CD14-positive monocyte (primary cell): ENCODE results near the gene KCNJ4. TPM values are rescaled to one million over a fixed set of nuclear protein-coding genes. Genes with fewer than 3 reads are reported as not detected.

ENCODE experiments used
- DNase-seq, 3 donors: peaks; one replicate each; pipeline ENCODE4 v3.0.0-alpha.2; 2011 to 2022
- H2AFZ ChIP-seq: 2 replicates; pipeline ENCODE4 v1.6.0; 2012; ENCODE audit warnings: mild to moderate bottlenecking, low read depth, low read length, inconsistent platforms; ENCODE audit not compliant: insufficient read depth, poor library complexity, severe bottlenecking
- H3K27ac ChIP-seq, 2 donors: 1 replicate in 1 of 2; 2 replicates in 1 of 2; pipeline ENCODE4 v1.5.1; 2012 to 2013; ENCODE audit warnings: low read length in 2 of 2, control low read depth in 1 of 2, inconsistent platforms in 1 of 2, low read depth in 1 of 2, mild to moderate bottlenecking in 1 of 2
- H3K27me3 ChIP-seq, 2 donors: one replicate each; pipeline versions ENCODE4 v1.6.0 to v1.6.1; 2011 to 2013; ENCODE audit warnings: low read length in 2 of 2; ENCODE audit not compliant: control insufficient read depth in 2 of 2, insufficient read depth in 2 of 2
- H3K36me3 ChIP-seq, 2 donors: replicated peaks in 1 of 2; 1 replicate in 1 of 2; 2 replicates in 1 of 2; pipeline versions ENCODE4 v1.5.1 to v1.6.1; 2012 to 2013; ENCODE audit warnings: low read length in 2 of 2, control low read depth in 1 of 2, inconsistent platforms in 1 of 2, mild to moderate bottlenecking in 1 of 2; ENCODE audit not compliant: insufficient read depth in 2 of 2, control insufficient read depth in 1 of 2
- H3K4me1 ChIP-seq, 2 donors: 1 replicate in 1 of 2; 2 replicates in 1 of 2; pipeline versions ENCODE4 v1.5.1 to v1.6.1; 2012 to 2013; ENCODE audit warnings: low read length in 2 of 2, control low read depth in 1 of 2, inconsistent platforms in 1 of 2, mild to moderate bottlenecking in 1 of 2, moderate library complexity in 1 of 2; ENCODE audit not compliant: insufficient read depth in 2 of 2, control insufficient read depth in 1 of 2
- H3K4me2 ChIP-seq: replicated peaks from 2 replicates; pipeline ENCODE3; 2012; ENCODE audit warnings: low read length, moderate library complexity, mild to moderate bottlenecking; ENCODE audit not compliant: poor library complexity, severe bottlenecking; ENCODE audit errors: extremely low read depth
- H3K4me3 ChIP-seq, 3 experiments: fragments of 200-600 bp in 1 of 3; sonication (generic) in 1 of 3; replicated peaks in 1 of 3; 1 replicate in 2 of 3; 2 replicates in 1 of 3; pipeline ENCODE4 v1.5.1; 2011 to 2013; ENCODE audit warnings: low read length in 3 of 3, mild to moderate bottlenecking in 3 of 3, control low read depth in 2 of 3, low read depth in 2 of 3, inconsistent platforms in 1 of 3, moderate library complexity in 1 of 3
- H3K79me2 ChIP-seq: 2 replicates; pipeline ENCODE4 v1.6.0; 2012; ENCODE audit warnings: mild to moderate bottlenecking, control low read depth, inconsistent platforms, low read length, moderate library complexity; ENCODE audit not compliant: insufficient read depth
- H3K9ac ChIP-seq: 2 replicates; pipeline ENCODE4 v1.6.0; 2017; ENCODE audit warnings: low read length, mild to moderate bottlenecking; ENCODE audit not compliant: insufficient read depth, poor library complexity, severe bottlenecking
- H3K9me3 ChIP-seq, 2 donors: replicated peaks in 1 of 2; 1 replicate in 1 of 2; 2 replicates in 1 of 2; pipeline versions ENCODE4 v1.5.1 to v1.6.1; 2012 to 2013; ENCODE audit warnings: low read length in 2 of 2, control low read depth in 1 of 2; ENCODE audit not compliant: control insufficient read depth in 1 of 2, insufficient read depth in 1 of 2
- H4K20me1 ChIP-seq: 2 replicates; pipeline ENCODE4 v1.6.0; 2012; ENCODE audit warnings: mild to moderate bottlenecking, low read length, control low read depth, moderate library complexity; ENCODE audit not compliant: insufficient read depth
- H3K27ac Mint-ChIP-seq, 7 donors: one replicate each; pipeline ENCODE4 v1.8.0; 2020; ENCODE audit warnings: mild to moderate bottlenecking in 7 of 7, mixed read lengths in 7 of 7, moderate library complexity in 6 of 7, inconsistent platforms in 2 of 7
- H3K27me3 Mint-ChIP-seq, 3 donors: one replicate each; pipeline ENCODE4 v1.8.0; 2021 to 2022; ENCODE audit warnings: low read depth in 3 of 3, mild to moderate bottlenecking in 3 of 3, mixed read lengths in 3 of 3, moderate library complexity in 3 of 3, inconsistent platforms in 1 of 3
- H3K36me3 Mint-ChIP-seq, 2 donors: one replicate each; pipeline ENCODE4 v1.8.0; 2020; ENCODE audit warnings: mixed read lengths in 2 of 2, inconsistent platforms in 1 of 2, mild to moderate bottlenecking in 1 of 2
- H3K4me1 Mint-ChIP-seq: one replicate; pipeline ENCODE4 v1.8.0; 2020; ENCODE audit warnings: mild to moderate bottlenecking, mixed read lengths
- H3K4me3 Mint-ChIP-seq, 2 donors: one replicate each; pipeline ENCODE4 v1.8.0; 2020; ENCODE audit warnings: mild to moderate bottlenecking in 2 of 2, mixed read lengths in 2 of 2, moderate library complexity in 1 of 2
- H3K9me3 Mint-ChIP-seq, 7 donors: one replicate each; pipeline ENCODE4 v1.8.0; 2020 to 2022; ENCODE audit warnings: mixed read lengths in 7 of 7, mild to moderate bottlenecking in 6 of 7, moderate library complexity in 6 of 7, inconsistent platforms in 2 of 7
- WGBS: methylation state at CpG from one replicate; pipeline ENCODE4 v1.1.5; 2013; ENCODE audit warnings: missing lambda C conversion rate; ENCODE audit not compliant: insufficient coverage; 5-methylcytosine and 5-hydroxymethylcytosine counted together
- intact Hi-C, 2 donors: fragments of 100-400 bp; cut with micrococcal nuclease; formaldehyde crosslinking; loops; one replicate each; pipeline versions ENCODE4 v1.15.0 to v1.15.1; 2023
- polyA plus RNA-seq, 3 donors: library from polyadenylated mRNA; depleted of rRNA in 1 of 3; unstranded in 2 of 3; stranded (reverse) in 1 of 3; fragments of 300-500 nt in 2 of 3; fragments of >200 nt in 1 of 3; fragmentation: Illumina TruSeq in 2 of 3; gene quantifications; 1 replicate in 2 of 3; 2 replicates in 1 of 3; pipeline ENCODE4 v1.2.3, GENCODE V29; 2012 to 2021
- TF ChIP-seq, protein P1 (sequence below): fragments of 200-600 bp; IDR thresholded peaks from one replicate; pipeline ENCODE4 v1.8.0; 2022; ENCODE audit warnings: antibody characterized with exemption, mild to moderate bottlenecking

KCNJ4 gene
- polyA plus RNA-seq, 3 donors: not detected

DNA sequence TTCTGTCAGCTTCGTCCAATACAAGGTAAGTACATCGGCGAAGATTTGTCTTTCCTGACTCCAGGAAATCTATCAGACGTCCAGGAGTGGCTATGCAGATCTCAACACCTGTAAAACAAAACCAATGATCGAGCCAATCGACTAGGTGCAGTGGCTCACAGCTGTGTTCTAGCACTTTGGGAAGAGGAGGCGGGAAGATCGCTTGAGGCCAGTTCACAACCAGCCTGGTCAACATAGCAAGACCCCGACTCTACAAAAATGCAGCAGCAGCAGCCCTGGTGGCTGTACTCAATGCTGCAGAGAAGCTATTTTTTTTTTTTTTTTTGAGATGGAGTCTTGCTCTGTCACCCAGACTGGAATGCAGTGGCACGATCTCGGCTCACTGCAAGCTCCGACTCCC, 39.9 kb upstream of the KCNJ4 start:
- TF ChIP-seq, protein P1, sequence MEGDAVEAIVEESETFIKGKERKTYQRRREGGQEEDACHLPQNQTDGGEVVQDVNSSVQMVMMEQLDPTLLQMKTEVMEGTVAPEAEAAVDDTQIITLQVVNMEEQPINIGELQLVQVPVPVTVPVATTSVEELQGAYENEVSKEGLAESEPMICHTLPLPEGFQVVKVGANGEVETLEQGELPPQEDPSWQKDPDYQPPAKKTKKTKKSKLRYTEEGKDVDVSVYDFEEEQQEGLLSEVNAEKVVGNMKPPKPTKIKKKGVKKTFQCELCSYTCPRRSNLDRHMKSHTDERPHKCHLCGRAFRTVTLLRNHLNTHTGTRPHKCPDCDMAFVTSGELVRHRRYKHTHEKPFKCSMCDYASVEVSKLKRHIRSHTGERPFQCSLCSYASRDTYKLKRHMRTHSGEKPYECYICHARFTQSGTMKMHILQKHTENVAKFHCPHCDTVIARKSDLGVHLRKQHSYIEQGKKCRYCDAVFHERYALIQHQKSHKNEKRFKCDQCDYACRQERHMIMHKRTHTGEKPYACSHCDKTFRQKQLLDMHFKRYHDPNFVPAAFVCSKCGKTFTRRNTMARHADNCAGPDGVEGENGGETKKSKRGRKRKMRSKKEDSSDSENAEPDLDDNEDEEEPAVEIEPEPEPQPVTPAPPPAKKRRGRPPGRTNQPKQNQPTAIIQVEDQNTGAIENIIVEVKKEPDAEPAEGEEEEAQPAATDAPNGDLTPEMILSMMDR: no peak
- Mint-ChIP-seq H3K4me1 (no peaks in the 10 kb centered on the region), H3K4me3 (no peak overlapping the region), H3K27me3 (peaks cover 0 to 2% (median 0%) of the 10 kb centered on the region in 3 donors), H3K9me3 (no peaks in the 10 kb centered on the region), H3K27ac (peak overlapping the region in 1 of 7 donors; percentile 26), H3K36me3 (peaks cover 78 to 98% of the 10 kb centered on the region in 2 donors)
- WGBS: 100% methylated on average over 7 of the region's 12 CpGs
- peaks cover 70% of the 10 kb centered on the region for H3K79me2 ChIP-seq
- H4K20me1 ChIP-seq: peaks cover 100% of the 10 kb centered on the region
- no peak overlapping the region for H2AFZ ChIP-seq
- H3K4me1 ChIP-seq: no peaks in the 10 kb centered on the region
- intact Hi-C loops: no loop called here
- no peaks in the 10 kb centered on the region for H3K27me3 ChIP-seq
- no peak overlapping the region for H3K27ac ChIP-seq
- H3K9ac ChIP-seq: no peak overlapping the region
- H3K4me2 ChIP-seq: no peak overlapping the region
- no peaks in the 10 kb centered on the region for H3K9me3 ChIP-seq
- H3K36me3 ChIP-seq: peaks cover 98 to 100% of the 10 kb centered on the region in 2 donors
- DNase-seq: no peak
- no peak overlapping the region for H3K4me3 ChIP-seq

DNA sequence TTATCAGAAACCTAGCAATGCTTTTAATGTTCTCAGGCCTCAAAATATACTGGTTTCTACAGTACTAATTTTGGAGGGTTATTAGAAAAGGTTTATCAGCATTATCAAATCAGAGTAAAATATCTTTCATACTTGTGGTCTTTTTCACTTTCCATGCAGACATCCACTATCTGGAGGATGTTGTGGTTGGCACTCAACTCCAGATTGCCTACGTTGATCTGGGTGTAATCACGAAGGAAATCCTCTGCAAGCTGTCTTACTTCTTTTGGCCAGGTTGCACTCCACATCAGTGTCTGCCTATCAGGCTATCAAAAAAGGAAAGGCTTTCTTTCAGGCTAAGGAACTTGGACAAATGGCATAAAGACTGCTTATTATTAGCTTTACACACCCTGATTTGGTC, 39.5 kb upstream of the KCNJ4 start:
- intact Hi-C loops: no loop called here
- H3K79me2 ChIP-seq: peaks cover 70% of the 10 kb centered on the region
- H3K4me1 ChIP-seq: no peaks in the 10 kb centered on the region
- H3K9me3 ChIP-seq: no peaks in the 10 kb centered on the region
- no peak overlapping the region for H3K4me3 ChIP-seq
- peaks cover 98 to 100% of the 10 kb centered on the region in 2 donors for H3K36me3 ChIP-seq
- TF ChIP-seq, protein P1: no peak
- WGBS: 33% methylated on average over 2 of the region's 2 CpGs
- Mint-ChIP-seq H3K27ac (peak overlapping the region in 1 of 7 donors; percentile 20), H3K9me3 (no peaks in the 10 kb centered on the region), H3K4me1 (no peaks in the 10 kb centered on the region), H3K4me3 (no peak overlapping the region), H3K27me3 (peaks cover 0 to 2% (median 0%) of the 10 kb centered on the region in 3 donors), H3K36me3 (peaks cover 80 to 98% of the 10 kb centered on the region in 2 donors)
- no peak overlapping the region for H3K4me2 ChIP-seq
- H3K27ac ChIP-seq: no peak overlapping the region
- no peak overlapping the region for H2AFZ ChIP-seq
- H3K27me3 ChIP-seq: no peaks in the 10 kb centered on the region
- DNase-seq: no peak
- no peak overlapping the region for H3K9ac ChIP-seq
- H4K20me1 ChIP-seq: peaks cover 100% of the 10 kb centered on the region
